ENCODE results near the gene SOBP. TPM values are rescaled to one million over a fixed set of nuclear protein-coding genes. Genes with fewer than 3 reads are reported as not detected.

SOBP gene
- total and polyA plus RNA-seq, 2 experiments from 2014 or later = 1.5 to 3.0 TPM

DNA sequence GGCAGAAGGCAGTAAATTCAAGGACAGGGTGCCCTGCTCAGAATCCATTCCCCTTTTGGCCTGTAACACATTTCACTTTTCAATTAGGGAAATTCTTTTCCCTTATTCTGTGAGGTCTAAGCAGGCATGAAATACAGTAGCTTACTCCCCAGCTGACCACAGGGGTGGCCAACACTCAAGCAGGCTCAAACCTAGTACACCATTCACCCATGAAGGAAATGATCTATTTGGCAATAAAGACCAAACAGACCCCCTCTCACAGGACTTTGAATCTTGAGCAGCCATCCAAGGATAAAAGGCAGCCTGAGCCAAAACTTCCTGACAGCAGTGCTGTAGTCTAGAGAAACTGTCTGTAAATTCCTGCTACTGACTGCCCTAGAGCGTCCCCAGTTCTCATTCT, 48.2 kb upstream of the SOBP start:
- no peaks in the 10 kb centered on the region for H3K4me1 Mint-ChIP-seq
- Histone ChIP-seq H3K4me2 (no peak overlapping the region), H4K20me1 (replicated peaks; ENCODE audit: insufficient read depth) (peaks cover 3% of the 10 kb centered on the region; the same call in 1 of the 2 replicates), H3K4me3 (no peak overlapping the region), H3K9me2 (ENCODE audit: insufficient read depth) (no peaks in the 10 kb centered on the region), H3K36me3 (ENCODE audit: insufficient read depth) (0 out of 2 replicates have a peak, but pooled peaks cover 6% of the 10 kb centered on the region), H3K27me3 (ENCODE audit: insufficient read depth) (no peaks in the 10 kb centered on the region), H3K4me1 (ENCODE audit: insufficient read depth) (no peaks in the 10 kb centered on the region), H3F3A (replicated peaks; ENCODE audit: low read depth) (no peaks in the 10 kb centered on the region), H2AFZ (no peak overlapping the region), H3K27ac (ENCODE audit: low read depth) (no peak overlapping the region), H3K79me2 (replicated peaks; ENCODE audit: insufficient read depth) (peaks cover 30% of the 10 kb centered on the region)
- H3K36me3 Mint-ChIP-seq (ENCODE audit: low read depth) = peaks cover 11% of the 10 kb centered on the region
- H3K27me3 Mint-ChIP-seq (ENCODE audit: insufficient read depth, low read depth, poor library complexity) = no peaks in the 10 kb centered on the region
- H3K9me3 Mint-ChIP-seq = peaks cover 10% of the 10 kb centered on the region
- no peak overlapping the region for H3K4me3 Mint-ChIP-seq
- DNase-seq (ENCODE audit: low spot score) = no peak
- TF ChIP-seq REST (IDR thresholded peaks at IDR 0.05; ENCODE audit: unreplicated experiment) = no peak
- no peak for TF ChIP-seq CTCF (conservative IDR thresholded peaks at IDR 0.05; ENCODE audit: low read depth in 2 of 2)
- no peak for TF ChIP-seq EZH2phosphoT487 (IDR thresholded peaks at IDR 0.05; ENCODE audit: unreplicated experiment)
- no peak for TF ChIP-seq NANOG (IDR thresholded peaks at IDR 0.05; ENCODE audit: borderline replicate concordance)
- no peak for TF ChIP-seq ZNF114 (CRISPR knock-in tag; IDR thresholded peaks at IDR 0.05)
- TF ChIP-seq ZNF462 (CRISPR knock-in tag; IDR thresholded peaks at IDR 0.05) = no peak
- no peak for ATAC-seq
- no peak overlapping the region for H3K27ac Mint-ChIP-seq
